Esophagus squamous epithelium (tissue), 5 donors: ENCODE data around the gene ATP6V0A4. TPM values are rescaled to one million over a fixed set of nuclear protein-coding genes. Genes with fewer than 3 reads are reported as not detected.
"Not testable (repeated sequence)": the region's sequence is repeated elsewhere in the genome, so short reads cannot be mapped to it uniquely, and the experiment has no call there.

Experiments used
- DNase-seq: peaks from one replicate; lab custom pipeline; 2025; lab: John Stamatoyannopoulos, UW
- H3K27ac ChIP-seq, 4 donors: fragments of 200-600 bp; sonication (generic); one replicate each; pipeline ENCODE4 v1.5.1; 2016 to 2019; ENCODE audit warnings: mild to moderate bottlenecking in 1 of 4
- H3K27me3 ChIP-seq, 4 donors: fragments of 200-600 bp; sonication (generic); 1 replicate in 3 of 4; 2 replicates in 1 of 4; pipeline versions ENCODE4 v1.5.1 to v1.6.0; 2017 to 2021; ENCODE audit warnings: antibody characterized with exemption in 1 of 4
- H3K36me3 ChIP-seq, 3 donors: fragments of 200-600 bp; sonication (generic); one replicate each; pipeline ENCODE4 v1.5.1; 2016 to 2019
- H3K4me1 ChIP-seq, 3 donors: fragments of 200-600 bp; sonication (generic); one replicate each; pipeline ENCODE4 v1.5.1; 2017 to 2019
- H3K4me3 ChIP-seq, 4 donors: fragments of 200-600 bp; sonication (generic); 1 replicate in 3 of 4; 2 replicates in 1 of 4; pipeline ENCODE4 v1.5.1; 2016 to 2019; ENCODE audit warnings: mild to moderate bottlenecking in 2 of 4, moderate library complexity in 1 of 4
- H3K9me3 ChIP-seq, 3 donors: fragments of 200-600 bp; sonication (generic); one replicate each; pipeline ENCODE4 v1.5.1; 2016 to 2019
- CTCF ChIP-seq, 6 experiments: fragments of 450-650 bp in 4 of 6; fragments of 200-600 bp in 2 of 6; sonication (generic) in 2 of 6; IDR thresholded peaks; one replicate each; pipeline ENCODE4 v1.5.1; 2016 to 2019; ENCODE audit warnings: antibody characterized with exemption in 6 of 6, mild to moderate bottlenecking in 4 of 6, moderate library complexity in 4 of 6
- POLR2A ChIP-seq, 4 donors: fragments of 450-650 bp; IDR thresholded peaks; one replicate each; pipeline ENCODE4 v1.6.1; 2017; ENCODE audit warnings: antibody characterized with exemption in 4 of 4, mild to moderate bottlenecking in 4 of 4, moderate library complexity in 3 of 4
- WGBS, 2 donors: methylation state at CpG; one replicate each; pipeline ENCODE4 v1.1.5; 2018; 5-methylcytosine and 5-hydroxymethylcytosine counted together
- intact Hi-C: fragments of 100-400 bp; cut with DNase I; formaldehyde crosslinking; loops from one replicate; pipeline ENCODE4 v1.15.0; 2022
- total RNA-seq, 4 donors: library from RNA; depleted of rRNA; stranded (reverse); fragments of >200 nt; gene quantifications; one replicate each; pipeline ENCODE4 v1.1.0, GENCODE V29; 2016
- donor health status: DM: yes; HTN: yes; CAD: no.

ATP6V0A4 gene
- total RNA-seq, 4 donors from 2014 or later, result 0.95 to 11.7 (median 5.6) TPM

DNA sequence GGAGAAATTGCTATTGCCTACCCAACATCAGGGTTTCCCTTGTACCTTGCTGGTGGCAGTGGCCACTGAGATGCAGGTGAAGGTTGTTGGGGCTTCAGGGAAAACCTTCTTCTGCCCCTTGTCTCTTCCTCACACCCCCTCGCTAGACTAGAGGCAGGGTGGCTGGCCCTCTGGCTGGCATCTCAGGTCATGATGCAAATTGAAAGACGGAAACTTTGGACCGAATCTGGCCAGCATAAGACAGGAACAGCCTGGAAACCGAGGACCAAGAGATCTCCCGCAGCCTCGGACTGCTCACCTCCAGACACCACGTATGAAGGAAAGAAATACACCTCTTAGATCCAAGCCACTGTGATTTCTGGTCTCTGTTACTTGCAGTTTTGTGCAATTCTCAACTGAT, 99.7 kb downstream of the ATP6V0A4 start:
- 84 to 96% methylated on average over 5 to 7 of the region's 7 CpGs for WGBS, 2 donors
- DNase-seq, result no peak
- intact Hi-C loops, result no loop called here
- Histone ChIP-seq H3K27ac (no peak overlapping the region), H3K9me3 (no peaks in the 10 kb centered on the region), H3K4me3 (no peak overlapping the region), H3K27me3 (no peaks in the 10 kb centered on the region), H3K4me1 (no peaks in the 10 kb centered on the region), H3K36me3 (no peaks in the 10 kb centered on the region)
- TF ChIP-seq CTCF (IDR thresholded peaks at IDR 0.05) (no peak), POLR2A (IDR thresholded peaks at IDR 0.05) (no peak)

- 41 to 44% methylated on average over 2 of the region's 2 CpGs for WGBS, 2 donors
- Histone ChIP-seq H3K9me3 (no peaks in the 10 kb centered on the region), H3K27me3 (no peaks in the 10 kb centered on the region), H3K4me3 (no peak overlapping the region), H3K27ac (no peak overlapping the region), H3K36me3 (no peaks in the 10 kb centered on the region), H3K4me1 (no peaks in the 10 kb centered on the region)
- intact Hi-C loops, result no loop called here
- DNase-seq, result no peak
- TF ChIP-seq POLR2A (IDR thresholded peaks at IDR 0.05), result no peak
- TF ChIP-seq CTCF (IDR thresholded peaks at IDR 0.05), result no peak
These were observed 100.3 kb downstream of the ATP6V0A4 start for GRCh38 chr7:138697535-138698182.

DNA sequence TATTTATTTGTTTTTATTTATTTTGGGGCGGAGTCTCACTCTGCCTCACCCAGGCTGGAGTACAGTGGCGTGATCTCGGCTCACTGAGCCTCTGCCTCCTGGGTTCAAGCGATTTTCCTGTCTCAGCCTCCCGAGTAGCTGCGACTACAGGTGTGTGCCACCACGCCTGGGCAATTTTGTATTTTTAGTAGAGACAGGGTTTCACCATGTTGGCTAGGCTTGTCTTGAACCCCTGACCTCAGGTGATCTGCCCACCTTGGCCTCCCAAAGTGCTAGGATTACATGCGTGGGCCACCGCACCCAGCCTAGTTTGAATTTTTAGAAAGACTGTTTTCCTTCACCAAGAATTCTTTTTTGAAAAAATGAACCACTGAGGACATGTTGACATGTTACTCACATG, 102.2 kb downstream of the ATP6V0A4 start:
- intact Hi-C loops, H3K27me3 ChIP-seq, DNase-seq, H3K36me3 ChIP-seq, H3K4me1 ChIP-seq, H3K4me3 ChIP-seq, H3K9me3 ChIP-seq, H3K27ac ChIP-seq: not testable (repeated sequence)
- 85 to 90% methylated on average over 7 to 9 of the region's 9 CpGs for WGBS, 2 donors

DNA sequence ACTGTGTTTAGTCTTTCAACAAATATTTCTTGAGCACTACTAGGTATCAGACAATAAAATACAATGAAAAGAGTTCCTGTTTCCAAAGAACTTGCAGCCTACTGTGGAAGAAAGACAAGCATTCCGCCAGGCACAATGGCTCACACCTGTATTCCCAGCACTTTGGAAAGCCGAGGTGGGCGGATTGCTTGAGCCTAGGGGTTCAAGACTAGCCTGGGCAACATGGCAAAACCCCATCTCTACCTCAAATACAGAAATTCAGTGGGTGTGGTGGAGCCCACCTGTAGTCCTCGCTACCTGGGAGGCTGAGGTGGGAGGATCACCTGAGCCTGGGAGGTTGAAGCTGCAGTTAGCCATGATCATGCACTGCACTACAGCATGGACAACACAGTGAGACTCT, 102.9 kb downstream of the ATP6V0A4 start:
- Histone ChIP-seq H3K4me1 (no peaks in the 10 kb centered on the region), H3K27me3 (no peaks in the 10 kb centered on the region), H3K4me3 (no peak overlapping the region), H3K27ac (no peak overlapping the region), H3K9me3 (no peaks in the 10 kb centered on the region), H3K36me3 (no peaks in the 10 kb centered on the region)
- no peak for DNase-seq
- intact Hi-C loops, result no loop called here
- 84 to 85% methylated on average over 4 of the region's 4 CpGs for WGBS, 2 donors
- no peak for TF ChIP-seq POLR2A (IDR thresholded peaks at IDR 0.05)
- TF ChIP-seq CTCF (IDR thresholded peaks at IDR 0.05), result no peak

DNA sequence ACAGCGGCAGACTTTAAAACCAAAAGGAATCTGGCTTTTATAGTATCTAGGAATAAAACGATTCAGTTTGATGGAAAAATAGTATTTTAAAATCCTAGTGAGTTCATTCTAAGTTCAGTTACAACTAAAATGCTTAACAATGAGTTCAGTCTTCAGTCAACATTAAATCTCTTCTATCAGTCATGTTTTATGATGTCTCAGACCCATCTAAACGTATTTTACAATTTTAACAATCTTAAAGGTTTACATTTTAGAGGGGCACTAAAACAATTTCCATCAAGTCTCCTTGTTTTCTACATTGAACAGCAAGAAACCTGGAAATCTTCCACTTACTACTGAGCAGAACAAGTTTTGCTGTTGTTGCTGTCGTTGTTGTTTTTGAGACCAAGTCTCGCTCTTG, 106.8 kb downstream of the ATP6V0A4 start:
- H3K9me3 ChIP-seq, result no peaks in the 10 kb centered on the region
- H3K36me3 ChIP-seq, result no peaks in the 10 kb centered on the region
- intact Hi-C loops, result no loop called here
- DNase-seq, result no peak
- TF ChIP-seq CTCF (IDR thresholded peaks at IDR 0.05) (no peak), POLR2A (IDR thresholded peaks at IDR 0.05) (no peak)
- no peaks in the 10 kb centered on the region for H3K27me3 ChIP-seq
- no peak overlapping the region for H3K4me3 ChIP-seq
- H3K27ac ChIP-seq, result no peak overlapping the region
- no peaks in the 10 kb centered on the region for H3K4me1 ChIP-seq
- WGBS, 2 donors, result 76 to 80% methylated on average over 5 of the region's 5 CpGs

DNA sequence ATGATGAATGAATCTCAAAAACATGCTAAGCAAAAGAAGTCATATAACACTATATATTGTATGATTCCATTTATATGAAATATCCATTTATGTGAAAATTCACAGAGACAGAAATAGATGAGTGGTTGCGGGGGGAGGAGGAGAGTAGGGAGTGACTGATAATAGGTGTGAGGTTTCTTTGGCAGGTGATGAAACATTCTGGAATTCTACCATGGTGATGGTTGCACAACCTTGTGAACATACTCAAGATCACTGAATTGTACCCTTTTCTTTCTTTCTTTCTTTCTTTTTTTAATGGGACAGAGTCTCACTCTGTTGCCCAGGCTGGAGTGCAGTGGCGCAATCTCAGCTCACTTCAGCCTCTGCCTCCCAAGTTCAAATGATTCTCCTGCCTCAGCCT, 107.5 kb downstream of the ATP6V0A4 start:
- Histone ChIP-seq H3K4me3 (no peak overlapping the region), H3K27me3 (no peaks in the 10 kb centered on the region), H3K9me3 (no peaks in the 10 kb centered on the region), H3K27ac (no peak overlapping the region), H3K36me3 (no peaks in the 10 kb centered on the region), H3K4me1 (no peaks in the 10 kb centered on the region)
- intact Hi-C loops, result no loop called here
- TF ChIP-seq CTCF (IDR thresholded peaks at IDR 0.05) (no peak), POLR2A (IDR thresholded peaks at IDR 0.05) (no peak)
- WGBS, 2 donors, result 75 to 92% methylated on average over 2 of the region's 2 CpGs
- no peak for DNase-seq

- DNase-seq, H3K27me3 ChIP-seq, H3K4me3 ChIP-seq, H3K36me3 ChIP-seq, H3K27ac ChIP-seq, intact Hi-C loops, H3K4me1 ChIP-seq, H3K9me3 ChIP-seq: not testable (repeated sequence)
- WGBS, 2 donors, result 79 to 91% methylated on average over 6 of the region's 6 CpGs
These were observed 110.0 kb downstream of the ATP6V0A4 start for GRCh38 chr7:138688037-138688436.
